Right forelimb (tissue), 1 donor: ENCODE data around the gene ERVW-1.
"Not testable (repeated sequence)": the region's sequence is repeated elsewhere in the genome, so short reads cannot be mapped to it uniquely, and the experiment has no call there.

Experiments used
- DNase-seq: peaks from one replicate; pipeline ENCODE4 v3.0.0-alpha.2; 2018

ERVW-1 gene, protein sequence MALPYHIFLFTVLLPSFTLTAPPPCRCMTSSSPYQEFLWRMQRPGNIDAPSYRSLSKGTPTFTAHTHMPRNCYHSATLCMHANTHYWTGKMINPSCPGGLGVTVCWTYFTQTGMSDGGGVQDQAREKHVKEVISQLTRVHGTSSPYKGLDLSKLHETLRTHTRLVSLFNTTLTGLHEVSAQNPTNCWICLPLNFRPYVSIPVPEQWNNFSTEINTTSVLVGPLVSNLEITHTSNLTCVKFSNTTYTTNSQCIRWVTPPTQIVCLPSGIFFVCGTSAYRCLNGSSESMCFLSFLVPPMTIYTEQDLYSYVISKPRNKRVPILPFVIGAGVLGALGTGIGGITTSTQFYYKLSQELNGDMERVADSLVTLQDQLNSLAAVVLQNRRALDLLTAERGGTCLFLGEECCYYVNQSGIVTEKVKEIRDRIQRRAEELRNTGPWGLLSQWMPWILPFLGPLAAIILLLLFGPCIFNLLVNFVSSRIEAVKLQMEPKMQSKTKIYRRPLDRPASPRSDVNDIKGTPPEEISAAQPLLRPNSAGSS

GRCh38 chr7:92477681-92478080, at the start of gene ERVW-1:
Gene ERVW-1, minus strand, starts transcription at chr7:92477946. Its CDS starts 7,565 bp downstream, at chr7:92470381.
- not testable (repeated sequence) for DNase-seq

- no peak for DNase-seq
Measured at GRCh38 chr7:92523110-92523509, 45.4 kb upstream of the ERVW-1 start.

- no peak for DNase-seq
Measured at GRCh38 chr7:92520024-92520423, 42.3 kb upstream of the ERVW-1 start.

DNA sequence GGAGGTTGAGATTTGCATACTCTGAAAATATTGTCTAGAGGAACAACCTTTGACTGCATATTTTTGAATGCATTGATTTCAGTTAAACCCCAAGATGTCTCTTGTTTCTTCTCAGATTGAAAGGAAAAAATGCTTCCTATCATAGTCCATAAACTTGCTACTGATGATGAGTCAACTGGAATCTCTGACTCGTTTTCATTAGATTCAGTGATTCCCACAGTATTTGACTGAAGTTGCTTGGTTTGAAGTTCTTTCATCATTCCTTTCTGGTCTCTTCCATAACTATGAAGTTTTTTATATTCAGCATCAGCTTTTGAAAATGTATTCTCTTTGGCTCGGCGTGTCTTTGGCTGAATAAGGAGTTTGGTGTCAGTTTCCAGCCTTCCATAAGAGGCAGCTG, 39.9 kb upstream of the ERVW-1 start:
- no peak for DNase-seq

DNA sequence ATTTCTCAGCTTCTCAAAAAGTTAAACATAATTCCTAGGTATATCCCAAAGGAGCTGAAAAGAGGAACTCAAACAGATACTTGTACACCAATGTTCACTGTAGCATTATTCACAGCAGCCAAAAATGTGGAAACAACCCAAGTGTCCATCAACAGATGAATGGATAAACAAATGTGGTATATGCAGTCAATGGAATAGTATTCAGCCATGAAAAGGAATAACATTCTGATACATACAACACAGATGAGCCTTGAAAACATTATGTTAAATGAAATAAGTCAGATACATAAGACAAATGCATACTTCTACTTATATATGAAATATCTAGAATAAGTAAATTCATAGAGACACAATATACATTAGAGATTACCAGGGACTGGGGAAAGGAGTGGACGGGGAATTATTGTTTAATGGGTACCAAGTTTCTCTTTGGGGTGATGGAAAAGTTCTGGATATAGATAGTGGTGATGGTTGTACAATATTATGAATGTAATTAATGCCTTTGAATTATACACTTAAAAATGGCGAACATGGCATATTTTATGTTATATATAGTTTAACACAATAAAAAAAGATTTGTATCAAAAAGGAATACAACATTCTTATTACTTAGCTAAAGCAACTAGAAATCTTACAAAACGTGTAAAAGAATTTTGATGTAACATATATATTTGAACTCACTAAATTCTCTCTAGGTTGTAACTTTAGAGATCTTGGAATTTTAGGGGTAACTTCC, 35.6 kb upstream of the ERVW-1 start:
- DNase-seq: no peak

DNA sequence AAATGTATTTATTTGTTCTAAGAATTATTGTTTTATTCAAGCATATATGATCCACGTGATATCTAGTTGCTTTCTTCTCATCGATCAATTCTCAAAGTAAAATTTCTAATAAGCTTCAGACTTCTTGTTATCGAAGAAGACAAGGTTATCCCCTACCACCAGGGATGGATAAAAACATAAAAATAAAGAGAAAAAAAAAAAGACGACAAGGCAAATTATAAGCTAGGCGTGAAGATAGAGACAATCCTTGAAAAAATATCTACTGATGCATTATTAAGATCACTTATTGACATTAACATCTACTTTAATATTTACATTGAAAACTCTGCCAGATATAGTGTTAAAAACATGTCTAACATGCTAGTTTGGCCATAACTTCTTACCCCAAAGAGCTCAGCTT, 31.2 kb upstream of the ERVW-1 start:
- DNase-seq: no peak

- DNase-seq: no peak
Measured at GRCh38 chr7:92506363-92506762, 28.6 kb upstream of the ERVW-1 start.

- DNase-seq: no peak
Measured at GRCh38 chr7:92504563-92504962, 26.8 kb upstream of the ERVW-1 start.

DNA sequence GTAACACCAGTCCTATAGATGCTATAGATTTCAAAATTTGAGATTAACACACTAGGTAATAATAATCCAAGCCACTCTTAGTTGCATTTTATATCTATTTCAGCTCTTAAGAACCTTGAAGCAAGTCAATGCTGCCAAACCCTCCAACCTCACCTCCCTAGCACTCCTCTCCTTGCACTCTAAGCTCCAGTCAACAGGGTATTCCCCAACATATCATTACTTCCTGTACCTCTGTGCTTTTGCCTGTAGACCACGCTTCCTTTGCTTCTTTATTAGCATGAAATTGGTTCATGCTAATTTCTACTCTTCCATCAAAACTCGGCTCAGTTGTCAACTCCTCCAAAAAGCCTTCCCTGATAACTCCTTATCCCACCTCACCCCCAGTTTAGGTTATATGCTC, 26.0 kb upstream of the ERVW-1 start:
- DNase-seq: no peak

GRCh38 chr7:92498557-92498956, 20.8 kb upstream of the ERVW-1 start:
- no peak for DNase-seq

DNA sequence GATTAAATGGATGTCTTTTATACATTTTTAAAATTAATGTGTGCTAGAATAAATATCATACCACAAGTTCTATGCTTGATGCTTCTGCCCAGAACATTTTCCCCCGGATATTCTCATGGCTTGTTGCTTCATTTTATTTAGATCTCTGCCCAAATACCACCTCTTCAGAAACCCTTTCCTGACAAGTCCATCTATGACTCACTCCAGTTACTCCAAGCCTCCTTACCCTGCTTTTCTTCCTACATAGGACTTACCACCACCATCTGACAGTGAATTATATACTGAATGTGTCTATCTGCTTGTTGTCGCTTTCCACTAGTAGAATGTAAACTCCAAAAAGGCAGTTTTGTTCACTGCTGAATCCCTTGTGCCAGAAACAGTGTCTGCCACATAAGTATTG, 19.1 kb upstream of the ERVW-1 start:
- DNase-seq: no peak

DNA sequence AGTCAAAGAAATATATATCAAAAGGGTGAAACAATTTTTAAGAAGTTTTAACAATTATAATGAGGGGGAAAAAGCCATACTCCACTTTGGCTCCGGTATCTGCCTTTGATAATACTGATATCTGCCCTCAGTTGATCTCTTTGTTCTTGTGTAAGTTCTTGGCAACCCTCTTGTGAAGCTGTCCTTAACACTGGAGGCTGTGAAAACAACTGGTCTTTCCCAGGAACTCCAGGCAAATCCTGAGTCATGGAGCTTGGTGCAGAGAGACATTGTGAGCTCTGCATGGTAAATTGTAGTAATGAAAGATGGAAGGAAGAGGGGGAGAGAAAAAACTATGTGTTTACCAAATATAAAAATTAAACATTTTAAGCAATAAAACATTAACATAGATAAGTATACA, 11.9 kb upstream of the ERVW-1 start:
- no peak for DNase-seq

DNA sequence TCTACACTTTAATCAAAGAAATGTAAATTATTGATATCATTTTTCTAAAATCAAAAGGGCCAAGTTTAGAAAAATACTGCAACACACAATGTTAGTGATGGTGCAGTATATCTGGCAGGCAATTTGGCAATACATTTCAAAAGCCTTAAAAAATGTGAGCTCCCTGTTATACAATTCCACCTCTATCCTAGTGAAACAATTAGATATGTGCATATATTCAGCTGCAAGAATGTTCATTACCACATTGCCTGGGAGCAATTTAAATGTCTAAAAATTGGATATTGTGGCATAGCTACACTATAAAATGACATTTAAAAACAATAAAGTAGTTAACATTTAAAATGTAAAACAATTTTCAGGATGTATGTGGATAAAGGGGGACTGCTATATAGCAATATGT, 10.1 kb upstream of the ERVW-1 start:
- DNase-seq: no peak

DNA sequence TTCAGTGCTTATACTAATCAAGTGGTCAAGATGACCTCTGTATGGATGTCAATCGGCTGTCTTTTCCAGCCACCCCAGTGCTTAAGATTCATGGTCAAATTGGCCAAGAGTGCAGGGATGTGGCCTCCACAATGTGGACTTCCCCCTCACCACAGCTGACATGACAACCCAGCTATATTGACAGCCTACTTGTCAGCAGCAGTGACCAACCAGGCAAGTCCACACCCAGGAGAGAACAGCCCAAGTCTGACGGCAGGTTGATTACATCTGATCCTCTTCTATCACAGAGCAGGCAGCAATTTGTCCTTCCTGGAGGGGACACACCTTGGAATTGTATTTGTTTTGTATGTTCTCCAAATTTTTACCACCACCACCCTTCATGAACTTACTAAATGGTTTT, 8.2 kb upstream of the ERVW-1 start:
- no peak for DNase-seq

GRCh38 chr7:92485267-92485892, 7.6 kb upstream of the ERVW-1 start:
- DNase-seq: no peak

- DNase-seq: not testable (repeated sequence)
Measured at GRCh38 chr7:92484226-92484625, 6.5 kb upstream of the ERVW-1 start.

DNA sequence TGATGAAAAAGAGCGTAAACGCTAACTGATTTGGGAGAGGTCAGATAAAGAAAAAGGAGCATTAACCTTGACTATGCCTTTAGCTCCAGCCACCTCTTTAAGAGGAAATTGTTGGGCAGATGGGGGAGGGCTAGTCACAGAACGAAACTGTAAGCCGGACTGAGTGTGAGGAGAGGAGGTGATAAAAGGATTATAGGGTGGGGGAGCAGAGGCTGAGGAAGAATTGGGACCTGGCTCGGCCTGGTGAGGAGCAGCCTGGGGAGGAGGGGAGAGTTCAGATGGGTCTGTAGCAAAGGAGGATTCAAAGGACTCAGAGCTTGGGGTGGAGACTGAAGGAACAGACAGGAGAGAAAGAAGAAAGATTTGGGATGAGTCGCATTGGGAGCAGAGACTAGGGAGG, 5.9 kb upstream of the ERVW-1 start:
- not testable (repeated sequence) for DNase-seq

- not testable (repeated sequence) for DNase-seq
Measured at GRCh38 chr7:92479146-92479545, 1.4 kb upstream of the ERVW-1 start.

DNA sequence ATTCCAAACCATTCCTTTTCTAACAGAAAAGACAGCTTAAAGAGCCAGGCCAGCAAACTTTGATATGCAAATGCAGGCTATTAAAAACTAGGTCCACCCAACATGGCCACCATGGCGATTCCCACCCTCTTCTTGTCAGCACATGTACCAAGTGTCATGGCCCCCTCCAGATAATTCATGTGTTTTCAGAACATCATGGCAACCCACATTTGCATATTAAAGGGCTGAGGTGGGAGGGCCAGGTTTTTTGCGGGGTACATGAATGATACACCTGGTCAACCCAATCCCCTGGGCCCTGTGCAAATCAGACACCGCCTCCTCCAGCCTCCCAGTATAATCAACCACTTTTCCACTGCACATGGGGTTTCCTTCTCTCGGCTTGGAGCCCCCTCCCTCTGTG, 965 bp upstream of the ERVW-1 start:
- DNase-seq: no peak

DNA sequence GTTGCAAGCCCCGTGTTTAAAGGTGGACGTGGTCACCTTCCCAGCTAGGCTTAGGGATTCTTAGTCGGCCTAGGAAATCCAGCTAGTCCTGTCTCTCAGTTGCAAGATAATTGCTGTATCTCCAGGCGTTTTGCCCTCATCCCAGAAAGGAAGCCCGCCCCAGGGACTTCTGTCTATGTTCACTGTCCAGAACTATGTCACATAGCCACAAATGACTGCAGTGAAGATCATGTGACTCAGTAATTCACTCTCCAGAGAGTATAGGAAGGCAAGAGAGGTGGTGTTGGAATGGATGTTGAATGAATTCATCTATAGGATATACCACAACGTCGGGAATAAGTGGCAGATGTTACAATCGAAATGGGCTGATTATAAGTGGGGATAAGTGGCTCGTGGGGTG, 349 bp upstream of the ERVW-1 start:
- no peak for DNase-seq

DNA sequence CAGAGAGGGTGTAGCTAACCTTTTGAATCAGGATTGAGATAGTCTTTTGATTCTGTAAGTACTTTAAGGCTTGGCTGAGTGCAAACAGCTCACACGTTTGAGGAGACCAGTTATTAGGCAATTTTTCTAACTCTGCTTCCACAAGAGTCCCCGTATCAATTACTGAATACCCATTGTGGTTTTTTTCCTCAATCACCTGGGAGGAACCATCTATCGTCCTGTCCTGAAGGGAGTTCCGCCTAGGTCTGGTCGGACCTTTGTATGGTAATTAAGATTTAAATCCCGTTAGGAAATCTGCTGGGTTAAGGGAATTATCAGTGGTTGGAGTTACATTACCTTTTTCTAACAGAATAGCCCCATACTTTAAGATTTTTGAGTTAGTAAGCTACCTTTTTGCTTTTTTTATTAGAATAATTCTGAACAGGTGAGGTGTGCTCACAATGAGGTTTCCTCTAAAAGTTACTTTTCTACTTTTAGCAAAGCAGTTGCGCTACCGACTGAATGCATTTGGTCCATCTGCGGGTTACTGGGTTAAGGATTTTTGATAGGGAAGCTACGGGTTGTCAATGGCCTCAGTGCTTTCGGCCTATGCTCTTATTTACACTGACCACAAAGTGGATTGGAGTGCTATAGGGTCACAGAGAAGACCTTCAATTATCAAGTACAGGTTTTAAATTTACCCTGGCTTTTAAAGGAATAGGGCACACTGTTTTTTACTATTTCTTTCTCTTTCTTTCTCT, 1.7 kb downstream of the ERVW-1 start:
- not testable (repeated sequence) for DNase-seq

GRCh38 chr7:92475261-92475770, 2.4 kb downstream of the ERVW-1 start:
- not testable (repeated sequence) for DNase-seq

- not testable (repeated sequence) for DNase-seq
Measured at GRCh38 chr7:92473989-92474388, 3.8 kb downstream of the ERVW-1 start.
